Measurements from ENCODE around the gene PABPN1L. TPM values are rescaled to one million over a fixed set of nuclear protein-coding genes. Genes with fewer than 3 reads are reported as not detected.

Gene PABPN1L
- total and polyA plus RNA-seq, 9 donors = 0.25 TPM; not detected in 8

DNA sequence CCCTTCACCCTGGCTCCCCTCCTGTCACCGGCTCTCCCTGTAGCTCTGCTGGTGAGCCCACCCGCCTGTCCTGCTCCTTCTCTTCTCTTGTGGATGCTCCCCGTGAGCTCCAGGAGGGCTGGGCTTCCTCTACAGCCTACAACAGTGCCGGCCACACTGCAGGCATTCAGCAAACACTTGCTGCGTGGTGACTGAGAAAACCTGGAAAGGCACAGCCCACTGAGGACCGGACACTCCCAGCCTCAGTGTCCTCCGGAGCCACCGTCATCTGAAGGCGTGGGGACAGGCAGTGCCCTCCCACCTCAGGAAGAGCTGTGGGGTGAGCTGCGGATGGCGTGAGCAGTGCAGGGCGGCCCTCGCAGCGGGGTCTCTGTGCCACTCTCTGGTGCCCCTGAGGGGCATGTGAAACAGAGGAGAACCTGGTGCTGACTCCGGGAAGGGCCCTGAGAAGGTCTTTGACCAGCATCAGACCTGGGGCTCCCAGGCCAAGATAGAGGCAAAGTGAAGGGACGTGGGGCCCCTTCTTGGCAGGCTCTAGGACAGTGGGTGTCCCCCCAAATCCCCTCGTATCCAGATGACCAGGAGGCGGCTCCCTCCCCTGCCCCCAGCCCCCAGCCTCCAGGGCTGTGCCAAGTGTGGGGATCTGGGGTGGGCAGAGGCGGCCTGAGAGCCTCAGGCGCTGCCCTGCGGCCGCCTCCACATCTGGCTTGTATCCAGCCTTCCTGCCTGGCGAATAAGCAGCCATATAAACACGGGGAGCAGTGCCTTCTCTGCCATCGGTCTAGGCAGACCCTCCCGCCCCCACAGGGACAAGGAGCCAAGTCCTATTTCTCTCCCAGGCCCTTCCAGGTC lies 44.0 kb upstream of the PABPN1L start:
- H3K4me1 ChIP-seq (ENCODE audit: insufficient read depth) = no peaks in the 10 kb centered on the region
- H3K27me3 ChIP-seq = no peaks in the 10 kb centered on the region
- no peaks in the 10 kb centered on the region for H3K9me3 ChIP-seq
- H3K4me3 ChIP-seq = no peak overlapping the region
- no peak for TF ChIP-seq EP300 (IDR thresholded peaks at IDR 0.05)
- intact Hi-C loops (cut with DNase I) = no loop called here
- no peak for DNase-seq
- H3K27ac ChIP-seq = no peak overlapping the region
- WGBS, 3 donors = 57 to 60% (median 57%) methylated on average over 23 to 26 of the region's 26 CpGs
- no peaks in the 10 kb centered on the region for H3K36me3 ChIP-seq

DNA sequence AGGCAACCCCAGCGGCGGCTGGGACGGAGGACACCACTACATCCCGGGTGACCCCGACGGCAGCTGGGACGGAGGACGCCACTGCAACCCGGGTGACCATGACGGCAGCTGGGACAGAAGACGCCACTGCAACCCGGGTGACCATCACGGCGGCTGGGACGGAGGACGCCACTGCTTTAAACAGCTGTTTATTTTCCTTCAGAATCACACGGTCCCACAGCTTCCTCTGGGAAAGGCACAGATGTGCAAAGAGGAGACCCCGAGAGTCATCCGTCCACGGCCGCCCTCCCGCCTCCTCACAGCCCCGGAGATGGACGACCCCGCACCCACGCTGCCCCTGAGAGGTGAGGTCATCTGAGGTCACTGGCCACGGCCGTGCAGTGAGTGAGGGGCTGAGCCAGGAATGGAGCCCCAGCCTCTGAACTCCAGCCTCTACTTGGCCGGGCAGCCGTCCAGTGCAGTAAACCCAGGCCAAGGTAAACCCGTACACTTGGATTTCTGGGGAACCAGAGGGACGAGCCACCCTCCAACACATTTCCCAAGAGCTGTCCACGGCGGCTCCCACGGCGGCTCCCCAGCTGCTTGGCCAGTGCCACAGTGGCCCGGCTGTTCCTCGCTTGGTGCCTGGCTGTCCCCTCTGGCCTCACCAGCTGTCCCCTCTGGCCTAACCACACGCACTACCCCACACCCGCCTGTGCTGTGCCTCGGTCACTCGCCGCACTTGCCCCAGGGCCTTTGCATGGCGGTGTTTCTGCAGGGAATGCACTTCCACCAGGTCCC lies 43.2 kb upstream of the PABPN1L start:
- TF ChIP-seq EP300 (IDR thresholded peaks at IDR 0.05) (no peak), POLR2A (IDR thresholded peaks at IDR 0.05) (no peak)
- TF ChIP-seq, protein P1, sequence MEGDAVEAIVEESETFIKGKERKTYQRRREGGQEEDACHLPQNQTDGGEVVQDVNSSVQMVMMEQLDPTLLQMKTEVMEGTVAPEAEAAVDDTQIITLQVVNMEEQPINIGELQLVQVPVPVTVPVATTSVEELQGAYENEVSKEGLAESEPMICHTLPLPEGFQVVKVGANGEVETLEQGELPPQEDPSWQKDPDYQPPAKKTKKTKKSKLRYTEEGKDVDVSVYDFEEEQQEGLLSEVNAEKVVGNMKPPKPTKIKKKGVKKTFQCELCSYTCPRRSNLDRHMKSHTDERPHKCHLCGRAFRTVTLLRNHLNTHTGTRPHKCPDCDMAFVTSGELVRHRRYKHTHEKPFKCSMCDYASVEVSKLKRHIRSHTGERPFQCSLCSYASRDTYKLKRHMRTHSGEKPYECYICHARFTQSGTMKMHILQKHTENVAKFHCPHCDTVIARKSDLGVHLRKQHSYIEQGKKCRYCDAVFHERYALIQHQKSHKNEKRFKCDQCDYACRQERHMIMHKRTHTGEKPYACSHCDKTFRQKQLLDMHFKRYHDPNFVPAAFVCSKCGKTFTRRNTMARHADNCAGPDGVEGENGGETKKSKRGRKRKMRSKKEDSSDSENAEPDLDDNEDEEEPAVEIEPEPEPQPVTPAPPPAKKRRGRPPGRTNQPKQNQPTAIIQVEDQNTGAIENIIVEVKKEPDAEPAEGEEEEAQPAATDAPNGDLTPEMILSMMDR (IDR thresholded peaks at IDR 0.05) = no peak
- no peak overlapping the region for H3K27ac ChIP-seq
- no peak for DNase-seq
- no peak overlapping the region for H3K4me3 ChIP-seq
- no peaks in the 10 kb centered on the region for H3K36me3 ChIP-seq
- H3K4me1 ChIP-seq (ENCODE audit: insufficient read depth) = no peaks in the 10 kb centered on the region
- intact Hi-C loops (cut with DNase I) = no loop called here
- 53 to 57% (median 54%) methylated on average over 43 to 44 of the region's 44 CpGs for WGBS, 3 donors
- no peaks in the 10 kb centered on the region for H3K27me3 ChIP-seq
- H3K9me3 ChIP-seq = no peaks in the 10 kb centered on the region

DNA sequence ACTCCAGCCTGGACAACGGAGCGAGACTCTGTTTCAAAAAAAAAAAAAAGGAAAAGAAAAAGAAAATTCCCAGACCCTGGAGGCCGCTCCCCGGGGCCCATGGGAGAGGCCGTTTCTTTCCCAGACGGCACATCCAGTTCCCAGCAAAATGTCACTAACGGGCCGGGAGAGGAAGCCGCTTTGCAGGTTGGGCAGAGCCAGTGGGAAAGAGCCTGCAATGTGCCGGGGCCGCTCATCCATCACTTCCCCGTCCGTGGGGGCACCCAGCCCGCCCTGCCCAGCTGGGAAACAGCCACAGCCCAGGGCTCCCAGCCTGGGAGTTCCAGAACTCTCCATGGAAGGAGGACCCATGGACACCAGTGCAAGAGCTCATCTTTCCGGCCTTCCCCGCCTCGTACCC lies 41.8 kb upstream of the PABPN1L start:
- intact Hi-C loops (cut with DNase I) = no loop called here
- H3K27me3 ChIP-seq = no peaks in the 10 kb centered on the region
- H3K4me1 ChIP-seq (ENCODE audit: insufficient read depth) = no peaks in the 10 kb centered on the region
- H3K4me3 ChIP-seq = no peak overlapping the region
- H3K27ac ChIP-seq = no peak overlapping the region
- H3K36me3 ChIP-seq = no peaks in the 10 kb centered on the region
- DNase-seq = no peak
- WGBS, 3 donors = 79 to 80% (median 80%) methylated on average over 17 of the region's 17 CpGs
- H3K9me3 ChIP-seq = no peaks in the 10 kb centered on the region
- no peak for TF ChIP-seq POLR2A (IDR thresholded peaks at IDR 0.05)
- TF ChIP-seq, protein P1 (IDR thresholded peaks at IDR 0.05) = no peak
- TF ChIP-seq EP300 (IDR thresholded peaks at IDR 0.05) = no peak

GRCh38 chr16:88907768-88908167 lies 41.3 kb upstream of the PABPN1L start:
- 65 to 81% (median 76%) methylated on average over 4 of the region's 4 CpGs for WGBS, 3 donors
- intact Hi-C loops (cut with DNase I) = no loop called here
- no peaks in the 10 kb centered on the region for H3K9me3 ChIP-seq
- no peak for DNase-seq
- no peak overlapping the region for H3K4me3 ChIP-seq
- H3K27ac ChIP-seq = no peak overlapping the region
- no peaks in the 10 kb centered on the region for H3K4me1 ChIP-seq (ENCODE audit: insufficient read depth)
- no peaks in the 10 kb centered on the region for H3K36me3 ChIP-seq
- TF ChIP-seq POLR2A (IDR thresholded peaks at IDR 0.05) = no peak
- no peak for TF ChIP-seq EP300 (IDR thresholded peaks at IDR 0.05)
- TF ChIP-seq, protein P1 (IDR thresholded peaks at IDR 0.05) = no peak
- no peaks in the 10 kb centered on the region for H3K27me3 ChIP-seq

Measured in ovary (tissue), 9 donors.